ENCODE measurements around the gene ARSD. TPM values are rescaled to one million over a fixed set of nuclear protein-coding genes. Genes with fewer than 3 reads are reported as not detected.

The ARSD gene
- total and polyA plus RNA-seq, 2 of the 13 experiments (the other 11 are each of a cell fraction or from before 2014, with no cell fraction given) = 4.8 to 6.8 TPM

DNA sequence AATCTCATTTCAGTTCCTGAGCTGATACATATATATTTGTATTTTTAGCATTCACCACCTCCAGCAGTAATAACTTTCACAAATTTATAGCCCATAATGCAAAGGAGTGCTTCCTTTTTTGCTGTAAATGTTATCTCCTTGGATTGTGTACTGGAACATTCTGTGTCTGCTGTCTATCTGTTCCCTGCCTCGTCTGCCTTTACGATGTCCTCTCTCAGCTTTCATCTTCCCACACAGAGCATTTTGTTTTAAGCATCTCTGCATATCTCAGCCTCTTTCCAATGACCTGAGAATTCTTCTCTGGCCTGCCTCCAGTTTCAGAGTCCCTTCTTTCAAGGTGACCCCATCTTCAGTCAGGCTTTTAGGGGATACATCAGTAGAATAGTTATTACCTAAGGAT, 57.3 kb downstream of the ARSD start:
- Histone ChIP-seq H3K79me2 (ENCODE audit: insufficient read depth, low read length) (no peaks in the 10 kb centered on the region), H3K27me3 (ENCODE audit: control insufficient read depth in 1 of 2, insufficient read depth in 2 of 2, low read length in 2 of 2) (no peaks in the 10 kb centered on the region), H2AFZ (ENCODE audit: low read length) (no peak overlapping the region), H3K4me3 (replicated peaks in 1 of 3; ENCODE audit: insufficient read depth in 1 of 3, low read depth in 2 of 3, low read length in 3 of 3) (no peak overlapping the region), H3K9ac (ENCODE audit: insufficient read depth, low read depth, low read length) (no peak overlapping the region), H3K9me3 (ENCODE audit: low read length) (no peaks in the 10 kb centered on the region), H4K20me1 (ENCODE audit: insufficient read depth, low read length) (no peaks in the 10 kb centered on the region), H3K27ac (ENCODE audit: extremely low read length, insufficient read depth, low read length) (no peak overlapping the region), H3K4me2 (ENCODE audit: low read depth, low read length) (no peak overlapping the region), H3K36me3 (replicated peaks in 1 of 2; ENCODE audit: control insufficient read depth in 1 of 2, insufficient read depth in 2 of 2, low read length in 2 of 2) (no peaks in the 10 kb centered on the region), H3K4me1 (ENCODE audit: insufficient read depth, low read length) (no peaks in the 10 kb centered on the region)
- no peak for DNase-seq (ENCODE audit: low spot score)
- intact Hi-C loops (cut with micrococcal nuclease; ENCODE audit: unreplicated experiment) = no loop called here
- CTCF ChIA-PET (ENCODE audit: low intra/inter-chr PET ratio, low total read pairs) = no interaction called here
- 97% methylated on average over 2 of the region's 2 CpGs for WGBS (ENCODE audit: low lambda C conversion rate)
- ATAC-seq = no peak
- TF ChIP-seq ZBTB7A (CRISPR knock-in tag; IDR thresholded peaks at IDR 0.05) = no peak
- TF ChIP-seq ZNF558 (CRISPR knock-in tag; IDR thresholded peaks at IDR 0.05; ENCODE audit: borderline replicate concordance) = no peak
- no peak for TF ChIP-seq BRCA1 (CRISPR knock-in tag; IDR thresholded peaks at IDR 0.05)
- TF ChIP-seq ZNF616 (CRISPR knock-in tag; IDR thresholded peaks at IDR 0.05; ENCODE audit: low read depth) = no peak
- TF ChIP-seq ZNF451 (CRISPR knock-in tag; IDR thresholded peaks at IDR 0.05) = no peak
- no peak for TF ChIP-seq CTCF (CRISPR knock-in tag; IDR thresholded peaks at IDR 0.05)
- POLR2A ChIA-PET = no interaction called here
- in situ Hi-C loops (cut with HindIII; ENCODE audit: extremely low pct_ligation_motif_present, low pct_unique_long_range_greater_than_20kb) = no loop called here
- no TSS peak for BruUV-seq (replicated peaks)
- no peak for FAIRE-seq

GRCh38 chrX:2870650-2871049, 58.5 kb downstream of the ARSD start:
- Histone ChIP-seq H3K9ac (ENCODE audit: insufficient read depth, low read depth, low read length) (no peak overlapping the region), H3K27ac (ENCODE audit: extremely low read length, insufficient read depth, low read length) (no peak overlapping the region), H2AFZ (ENCODE audit: low read length) (no peak overlapping the region), H3K36me3 (replicated peaks in 1 of 2; ENCODE audit: control insufficient read depth in 1 of 2, insufficient read depth in 2 of 2, low read length in 2 of 2) (0 out of 5 replicates have a peak, but pooled peaks cover 0 to 2% of the 10 kb centered on the region in 2 experiments), H4K20me1 (ENCODE audit: insufficient read depth, low read length) (no peaks in the 10 kb centered on the region), H3K9me3 (ENCODE audit: low read length) (no peaks in the 10 kb centered on the region), H3K79me2 (ENCODE audit: insufficient read depth, low read length) (no peaks in the 10 kb centered on the region), H3K27me3 (ENCODE audit: control insufficient read depth in 1 of 2, insufficient read depth in 2 of 2, low read length in 2 of 2) (no peaks in the 10 kb centered on the region), H3K4me1 (ENCODE audit: insufficient read depth, low read length) (no peaks in the 10 kb centered on the region), H3K4me2 (ENCODE audit: low read depth, low read length) (no peak overlapping the region), H3K4me3 (replicated peaks in 1 of 3; ENCODE audit: insufficient read depth in 1 of 3, low read depth in 2 of 3, low read length in 3 of 3) (no peak overlapping the region)
- BruUV-seq (replicated peaks) = no TSS peak
- ChIA-PET POLR2A (no interaction called here), CTCF (ENCODE audit: low intra/inter-chr PET ratio, low total read pairs) (no interaction called here)
- ATAC-seq (no peak), DNase-seq (ENCODE audit: low spot score) (no peak), FAIRE-seq (no peak)
- intact Hi-C loops (cut with micrococcal nuclease; ENCODE audit: unreplicated experiment) = no loop called here
- in situ Hi-C loops (cut with HindIII; ENCODE audit: extremely low pct_ligation_motif_present, low pct_unique_long_range_greater_than_20kb) = no loop called here
- TF ChIP-seq, protein P1, sequence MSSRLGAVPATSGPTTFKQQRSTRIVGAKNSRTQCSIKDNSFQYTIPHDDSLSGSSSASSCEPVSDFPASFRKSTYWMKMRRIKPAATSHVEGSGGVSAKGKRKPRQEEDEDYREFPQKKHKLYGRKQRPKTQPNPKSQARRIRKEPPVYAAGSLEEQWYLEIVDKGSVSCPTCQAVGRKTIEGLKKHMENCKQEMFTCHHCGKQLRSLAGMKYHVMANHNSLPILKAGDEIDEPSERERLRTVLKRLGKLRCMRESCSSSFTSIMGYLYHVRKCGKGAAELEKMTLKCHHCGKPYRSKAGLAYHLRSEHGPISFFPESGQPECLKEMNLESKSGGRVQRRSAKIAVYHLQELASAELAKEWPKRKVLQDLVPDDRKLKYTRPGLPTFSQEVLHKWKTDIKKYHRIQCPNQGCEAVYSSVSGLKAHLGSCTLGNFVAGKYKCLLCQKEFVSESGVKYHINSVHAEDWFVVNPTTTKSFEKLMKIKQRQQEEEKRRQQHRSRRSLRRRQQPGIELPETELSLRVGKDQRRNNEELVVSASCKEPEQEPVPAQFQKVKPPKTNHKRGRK (CRISPR knock-in tag; IDR thresholded peaks at IDR 0.05) = no peak
- TF ChIP-seq, protein P2, sequence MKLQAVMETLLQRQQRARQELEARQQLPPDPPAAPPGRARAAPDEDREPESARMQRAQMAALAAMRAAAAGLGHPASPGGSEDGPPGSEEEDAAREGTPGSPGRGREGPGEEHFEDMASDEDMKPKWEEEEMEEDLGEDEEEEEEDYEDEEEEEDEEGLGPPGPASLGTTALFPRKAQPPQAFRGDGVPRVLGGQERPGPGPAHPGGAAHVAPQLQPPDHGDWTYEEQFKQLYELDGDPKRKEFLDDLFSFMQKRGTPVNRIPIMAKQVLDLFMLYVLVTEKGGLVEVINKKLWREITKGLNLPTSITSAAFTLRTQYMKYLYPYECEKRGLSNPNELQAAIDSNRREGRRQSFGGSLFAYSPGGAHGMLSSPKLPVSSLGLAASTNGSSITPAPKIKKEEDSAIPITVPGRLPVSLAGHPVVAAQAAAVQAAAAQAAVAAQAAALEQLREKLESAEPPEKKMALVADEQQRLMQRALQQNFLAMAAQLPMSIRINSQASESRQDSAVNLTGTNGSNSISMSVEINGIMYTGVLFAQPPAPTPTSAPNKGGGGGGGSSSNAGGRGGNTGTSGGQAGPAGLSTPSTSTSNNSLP (IDR thresholded peaks at IDR 0.05; ENCODE audit: low read depth, low read length) = no peak
- TF ChIP-seq FUBP1 (CRISPR knock-in tag; IDR thresholded peaks at IDR 0.05; ENCODE audit: borderline replicate concordance) = no peak
- no peak for TF ChIP-seq ZNF704 (CRISPR knock-in tag; IDR thresholded peaks at IDR 0.05; ENCODE audit: borderline replicate concordance)
